Activated CD4-positive, alpha-beta T cell treated with anti-CD3 and anti-CD28 coated beads for 1 hour (primary cell): ENCODE data around the gene LGALS4.
"Not testable (repeated sequence)": the region's sequence is repeated elsewhere in the genome, so short reads cannot be mapped to it uniquely, and the experiment has no call there.

Experiments
- DNase-seq: peaks from one replicate; pipeline ENCODE4 v3.0.0-alpha.2; 2020

LGALS4 gene

DNA sequence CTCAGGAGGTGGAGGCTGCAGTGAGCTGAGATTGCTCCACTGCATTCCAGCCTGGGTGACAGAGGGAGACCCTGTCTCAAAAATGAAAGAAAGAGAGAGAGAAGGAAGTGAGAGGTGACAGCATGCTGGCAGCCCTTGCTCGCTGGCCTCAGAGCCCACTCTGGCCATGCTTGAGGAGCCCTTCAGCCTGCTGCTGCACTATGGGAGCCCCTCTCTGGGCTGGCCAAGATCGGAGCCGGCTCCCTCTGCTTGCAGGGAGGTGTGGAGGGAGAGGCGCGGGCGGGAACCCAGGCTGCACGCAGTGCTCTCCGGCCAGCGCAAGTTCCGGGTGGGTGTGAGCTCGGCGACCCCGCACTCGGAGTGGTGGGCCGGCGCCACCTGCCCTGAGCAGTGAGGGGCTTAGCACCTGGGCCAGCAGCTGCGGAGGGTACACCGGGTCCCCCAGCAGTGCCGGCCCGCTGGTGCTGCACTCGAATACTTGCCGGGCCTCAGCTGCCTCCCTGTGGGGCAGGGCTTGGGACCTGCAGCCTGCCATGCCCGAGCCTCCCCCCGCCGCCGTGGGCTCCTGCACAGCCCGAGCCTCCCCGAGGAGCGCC is 8.6 kb upstream of the LGALS4 start:
- not testable (repeated sequence) for DNase-seq

DNA sequence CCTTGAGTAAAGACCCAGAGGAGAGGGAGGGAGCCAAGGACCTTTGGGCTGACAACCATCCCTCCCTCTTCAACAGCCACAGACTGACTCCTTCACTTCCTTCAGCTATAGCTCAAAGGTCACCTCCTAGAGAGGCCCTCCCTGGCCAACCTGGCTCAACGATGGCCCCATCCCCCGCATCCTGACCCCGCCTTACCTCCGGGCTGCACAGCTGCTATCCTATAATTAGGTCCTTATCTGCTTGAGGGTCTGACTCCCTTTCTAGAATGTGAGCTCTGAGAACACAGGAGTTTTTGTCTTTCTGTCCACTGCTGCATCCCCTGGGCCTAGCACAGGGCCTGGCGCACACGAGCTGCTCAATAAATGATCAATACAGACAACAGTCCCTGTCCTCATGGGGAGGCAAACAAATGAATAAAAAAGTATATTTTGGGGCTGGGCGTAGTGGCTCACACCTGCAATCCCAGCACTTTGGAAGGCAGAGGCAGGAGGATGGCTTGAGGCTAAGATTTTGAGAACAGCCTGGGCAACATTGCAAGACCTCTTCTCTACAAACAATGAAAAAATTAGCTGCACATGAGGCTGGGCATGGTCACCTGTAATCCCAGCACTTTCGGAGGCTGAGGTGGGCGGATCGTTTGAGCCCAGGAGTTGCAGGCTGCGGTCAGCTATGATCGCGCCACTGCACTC is 6.6 kb upstream of the LGALS4 start:
- no peak for DNase-seq

DNA sequence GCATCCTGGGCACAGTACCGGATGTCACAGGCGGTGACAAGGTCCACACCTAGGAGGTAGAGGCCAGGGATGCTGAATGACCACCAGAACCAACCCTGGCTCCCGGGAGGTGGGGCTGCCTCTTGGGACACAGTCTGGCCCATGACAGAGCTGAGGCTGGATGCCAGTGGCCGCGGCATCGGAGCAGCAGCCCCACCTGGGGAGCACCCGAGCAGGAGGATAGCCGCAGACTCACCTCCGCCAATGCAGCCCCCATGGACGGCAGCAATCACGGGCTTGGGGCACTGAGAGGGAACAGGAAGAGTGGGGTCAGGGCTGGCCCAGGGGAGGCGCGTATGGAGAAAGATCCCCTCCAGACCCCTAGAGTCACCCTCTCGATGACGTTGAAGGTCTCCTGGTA is 4.3 kb upstream of the LGALS4 start:
- no peak for DNase-seq

DNA sequence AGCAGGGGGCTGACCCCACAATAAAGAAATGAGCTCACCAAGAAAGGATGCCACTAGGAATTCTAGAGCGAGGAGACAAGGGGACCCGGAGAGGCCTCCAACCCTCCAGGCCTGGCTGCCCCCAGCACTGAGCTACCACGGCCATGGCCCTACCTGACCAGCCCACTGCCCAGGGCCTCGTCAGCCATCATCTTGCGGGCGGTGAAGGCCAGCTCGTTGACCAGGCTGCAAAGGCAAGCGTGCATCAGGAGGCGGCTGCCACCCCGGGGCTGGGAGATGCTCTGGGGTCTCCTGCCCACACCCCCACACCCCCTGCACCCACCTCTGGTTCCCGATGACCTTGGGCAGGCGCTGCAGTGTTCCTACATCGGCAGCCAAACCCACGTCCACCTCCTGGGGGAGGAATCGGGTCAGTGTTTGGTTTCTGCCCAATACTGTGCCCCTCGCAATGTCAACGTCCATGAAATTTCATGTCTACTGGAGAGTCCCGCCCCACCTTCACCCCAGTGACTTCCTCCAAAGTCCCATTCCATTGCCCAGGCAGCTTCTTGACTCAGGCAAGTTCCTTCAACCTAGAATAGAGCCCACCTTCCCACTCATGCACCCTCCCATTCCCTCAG is 3.5 kb upstream of the LGALS4 start:
- DNase-seq: no peak

DNA sequence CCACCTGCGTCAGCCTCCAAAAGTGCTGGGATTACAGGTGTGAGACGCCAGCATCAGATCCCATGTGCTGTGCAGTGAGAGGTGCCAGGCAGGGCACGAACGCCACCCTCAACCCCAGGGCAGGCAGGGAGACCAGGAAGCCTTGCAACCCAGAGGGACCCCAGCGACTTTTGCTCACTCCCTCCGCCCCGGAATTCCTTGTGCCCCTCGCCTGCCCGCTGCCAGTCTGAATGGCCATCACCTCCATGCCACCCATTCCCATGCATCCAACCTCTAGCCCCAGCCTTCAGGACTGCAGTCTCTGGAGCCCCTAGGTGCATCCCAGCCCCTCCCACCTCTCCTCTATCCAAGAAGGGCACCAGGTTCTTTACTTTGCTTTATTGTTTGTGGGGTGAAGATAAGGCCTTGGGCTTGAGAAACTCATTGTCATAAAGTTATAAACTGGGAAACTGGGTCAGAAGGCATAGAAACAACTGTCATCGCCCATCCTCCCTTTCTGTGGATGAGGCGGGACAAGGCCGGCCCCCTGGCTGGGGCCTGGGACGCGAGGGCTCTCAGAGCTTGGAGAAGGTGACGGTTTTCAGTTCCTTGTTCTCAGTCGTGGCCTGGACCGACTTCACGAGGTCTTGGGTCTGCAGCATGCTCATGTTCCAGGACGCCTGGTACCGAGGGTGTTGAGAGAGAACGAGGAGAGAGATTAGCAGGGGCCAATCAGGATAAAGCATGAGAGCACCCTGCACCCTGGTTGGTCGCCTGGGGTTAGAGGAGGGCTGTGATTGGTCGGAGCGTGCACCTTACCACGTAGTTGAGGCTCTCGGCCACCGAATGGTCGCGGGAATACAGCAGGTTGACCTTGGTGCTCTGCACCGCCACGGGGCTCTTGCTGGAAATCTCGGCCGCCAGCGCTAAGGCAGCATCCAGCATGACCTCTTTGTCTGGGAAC is 2.6 kb upstream of the LGALS4 start:
- no peak for DNase-seq

DNA sequence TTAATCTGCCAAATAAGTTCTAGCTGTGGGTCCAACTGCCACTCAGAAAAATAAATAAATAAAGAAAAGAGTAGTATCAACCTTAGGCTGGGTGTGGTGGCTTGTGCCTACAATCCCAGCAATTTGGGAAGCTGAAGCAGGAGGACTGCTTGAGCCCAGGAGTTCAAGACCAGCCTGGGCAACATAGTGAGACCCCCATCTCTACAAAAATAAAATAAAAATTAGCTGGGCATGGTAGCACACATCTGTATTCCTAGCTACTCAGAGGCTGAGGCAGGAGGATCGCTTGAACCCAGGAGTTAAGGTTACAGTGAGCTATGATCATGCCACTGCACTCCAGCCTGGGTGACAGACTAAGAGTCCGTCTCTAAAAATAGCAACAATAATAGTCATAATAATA is 1.2 kb upstream of the LGALS4 start:
- not testable (repeated sequence) for DNase-seq

DNA sequence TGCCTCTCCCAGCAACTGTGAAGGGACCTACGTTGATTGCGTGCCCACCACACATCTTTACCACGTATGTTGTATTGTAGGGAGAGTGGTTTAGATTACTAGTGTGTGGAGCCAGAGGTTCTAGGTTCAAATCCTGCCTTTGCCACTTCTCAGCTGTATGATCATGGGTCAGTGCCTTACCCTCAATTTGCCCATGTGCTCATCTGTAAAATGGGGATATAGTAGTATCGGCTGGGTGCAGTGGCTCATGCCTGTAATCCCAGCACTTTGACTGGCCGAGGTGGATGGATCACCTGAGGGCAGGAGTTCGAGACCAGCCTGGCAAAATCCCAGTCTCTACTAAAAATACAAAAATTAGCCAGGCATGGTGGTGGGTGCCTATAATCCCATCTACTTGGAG is 578 bp upstream of the LGALS4 start:
- DNase-seq: no peak

DNA sequence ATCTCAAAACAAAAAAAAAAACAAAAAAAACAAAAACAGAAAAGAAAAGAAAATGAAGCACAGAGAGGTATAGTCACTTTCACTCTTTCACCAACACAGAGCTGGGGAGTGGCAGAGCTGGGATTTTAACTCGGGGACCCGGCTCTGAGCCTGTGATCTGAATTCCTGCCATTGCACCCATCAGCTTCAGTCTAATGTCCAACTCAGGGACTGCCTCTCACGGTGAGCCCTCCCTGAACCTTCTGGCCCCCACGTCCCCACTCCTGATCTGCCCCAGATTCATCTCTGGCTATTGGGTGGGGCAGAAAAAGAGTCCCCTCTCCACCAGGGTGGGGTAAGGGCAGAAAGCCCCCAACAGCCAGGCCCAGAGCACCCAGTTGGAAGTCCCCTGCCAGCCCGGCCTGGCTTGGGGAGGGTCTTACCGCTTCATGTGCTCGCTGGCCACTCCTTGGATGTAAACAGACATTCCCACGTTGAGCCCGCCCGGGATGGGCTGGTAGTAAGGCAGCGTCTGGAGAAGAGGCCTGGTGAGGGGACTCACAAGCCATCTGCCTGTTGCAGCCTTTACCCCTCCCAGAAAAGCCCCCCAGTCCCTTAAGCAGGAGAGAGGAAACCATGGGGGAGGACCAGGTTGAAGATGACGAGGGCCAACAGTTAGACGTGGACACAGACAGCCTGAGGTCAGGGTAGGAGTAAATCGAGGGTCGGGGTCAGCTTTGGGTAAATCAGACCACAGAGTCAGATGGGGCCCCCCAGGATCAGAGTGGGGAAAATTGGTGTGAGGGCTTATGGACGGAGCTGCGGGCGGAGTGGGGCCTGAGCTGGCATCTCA is 520 bp downstream of the LGALS4 start:
- no peak for DNase-seq

DNA sequence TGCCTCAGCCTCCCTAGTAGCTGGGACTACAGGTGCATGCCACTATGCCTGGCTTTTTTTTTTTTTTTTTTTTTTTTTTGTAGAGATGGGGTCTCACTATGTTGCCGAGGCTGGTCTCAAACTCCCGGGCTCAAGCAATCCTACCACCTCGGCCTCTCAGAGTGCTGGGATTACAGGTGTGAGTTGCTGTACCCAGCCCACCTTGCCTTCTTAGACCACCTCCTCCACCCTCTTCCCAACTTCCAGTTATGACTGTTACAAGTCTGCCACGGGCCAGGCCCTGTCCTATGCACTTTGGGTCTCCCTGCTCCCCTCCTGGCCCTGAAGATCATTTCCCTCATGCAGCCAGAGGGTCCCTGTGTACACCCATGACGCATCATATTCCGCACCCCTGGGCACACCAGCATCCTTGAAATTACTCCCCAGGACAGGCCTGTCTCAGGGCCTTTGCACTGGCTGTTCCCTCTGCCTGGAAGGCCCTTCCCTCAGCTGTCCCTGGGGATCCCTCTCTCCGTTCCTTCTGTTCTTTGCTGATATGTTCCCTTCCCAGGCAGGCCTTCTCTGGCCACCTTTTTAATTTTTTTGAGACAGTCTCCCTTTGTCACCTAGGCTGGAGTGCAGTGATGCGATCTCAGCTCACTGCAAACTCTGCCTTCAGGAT is 3.0 kb downstream of the LGALS4 start:
- no peak for DNase-seq

DNA sequence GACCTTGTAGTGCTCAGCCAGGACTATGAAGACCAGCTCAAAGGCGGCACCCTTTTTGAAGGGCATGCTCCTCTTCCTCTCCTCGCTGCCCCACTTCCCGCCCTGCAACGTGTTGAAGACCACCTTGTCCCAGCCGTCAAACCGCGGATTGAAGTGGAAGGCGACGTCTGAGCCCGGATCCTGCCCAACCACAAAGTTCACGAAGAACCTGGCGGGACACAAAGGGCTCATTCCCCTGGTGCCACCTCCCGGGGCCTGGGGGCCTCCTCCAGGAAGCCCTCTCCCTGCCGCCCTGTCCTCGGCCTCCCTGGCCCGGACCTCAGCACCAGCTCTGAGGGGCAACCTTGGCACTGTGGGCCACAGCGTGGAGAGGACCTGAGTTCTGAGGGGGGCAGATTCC is 4.0 kb downstream of the LGALS4 start:
- DNase-seq: no peak

DNA sequence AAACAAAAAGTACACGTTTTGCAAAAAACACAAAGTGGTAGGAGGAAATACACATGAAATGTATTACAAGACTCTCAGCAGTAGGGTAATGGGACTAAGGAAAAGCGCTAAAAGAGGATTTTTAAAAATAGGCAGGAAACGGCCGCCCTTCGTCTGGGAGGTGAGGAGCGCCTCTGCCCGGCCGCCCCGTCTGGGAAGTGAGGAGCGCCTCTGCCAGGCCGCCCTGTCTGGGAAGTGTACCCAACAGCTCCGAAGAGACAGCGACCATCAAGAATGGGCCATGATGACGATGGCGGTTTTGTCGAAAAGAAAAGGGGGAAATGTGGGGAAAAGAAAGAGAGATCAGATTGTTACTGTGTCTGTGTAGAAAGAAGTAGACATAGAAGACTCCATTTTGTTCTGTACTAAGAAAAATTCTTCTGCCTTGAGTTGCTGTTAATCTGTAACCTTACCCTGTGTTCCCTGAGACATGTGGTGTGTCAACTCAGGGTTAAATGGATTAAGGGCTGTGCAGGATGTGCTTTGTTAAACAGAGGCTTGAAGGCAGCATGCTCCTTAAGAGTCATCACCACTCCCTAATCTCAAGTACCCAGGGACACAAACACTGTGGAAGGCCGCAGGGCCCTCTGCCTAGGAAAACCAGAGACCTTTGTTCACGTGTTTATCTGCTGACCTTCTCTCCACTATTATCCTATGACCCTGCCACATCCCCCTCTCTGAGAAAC is 5.2 kb downstream of the LGALS4 start:
- not testable (repeated sequence) for DNase-seq

DNA sequence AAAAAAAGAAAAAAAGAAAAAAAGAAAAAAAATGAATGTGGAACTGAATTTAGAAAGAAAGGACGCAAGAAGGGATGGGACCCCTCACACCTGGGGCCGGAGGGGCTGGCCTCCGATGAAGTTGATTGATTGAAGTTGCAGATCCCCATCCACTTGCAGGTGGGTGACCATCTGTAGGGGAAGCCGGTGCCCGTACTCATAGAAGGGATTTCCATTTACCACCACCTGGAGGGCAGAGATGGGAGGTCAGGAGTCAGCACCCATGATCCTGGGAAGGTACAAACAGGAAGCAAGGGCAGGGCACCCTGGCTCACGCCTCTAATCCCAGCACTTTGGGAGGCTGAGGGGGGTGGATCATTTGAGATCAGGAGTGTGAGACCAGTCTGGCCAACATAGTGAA is 6.4 kb downstream of the LGALS4 start:
- no peak for DNase-seq

DNA sequence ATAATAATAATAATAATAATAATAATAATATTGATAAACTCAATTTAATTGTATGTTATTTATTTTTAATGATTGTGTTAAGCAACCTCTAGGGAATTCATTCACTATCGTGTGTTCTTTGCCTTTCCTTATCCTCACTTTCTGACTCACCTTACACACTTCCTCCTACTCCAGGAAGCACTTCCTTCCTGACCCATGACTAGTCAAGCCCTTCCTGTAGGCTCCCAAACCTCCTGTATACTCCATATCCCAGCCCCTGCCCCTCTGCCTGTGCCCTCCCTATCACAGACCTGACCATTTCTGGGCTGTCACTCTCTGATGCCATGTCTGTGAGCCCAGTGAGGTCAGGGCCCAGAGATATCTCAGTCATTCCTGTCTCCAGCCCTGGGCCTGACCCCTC is 7.6 kb downstream of the LGALS4 start:
- DNase-seq: no peak

DNA sequence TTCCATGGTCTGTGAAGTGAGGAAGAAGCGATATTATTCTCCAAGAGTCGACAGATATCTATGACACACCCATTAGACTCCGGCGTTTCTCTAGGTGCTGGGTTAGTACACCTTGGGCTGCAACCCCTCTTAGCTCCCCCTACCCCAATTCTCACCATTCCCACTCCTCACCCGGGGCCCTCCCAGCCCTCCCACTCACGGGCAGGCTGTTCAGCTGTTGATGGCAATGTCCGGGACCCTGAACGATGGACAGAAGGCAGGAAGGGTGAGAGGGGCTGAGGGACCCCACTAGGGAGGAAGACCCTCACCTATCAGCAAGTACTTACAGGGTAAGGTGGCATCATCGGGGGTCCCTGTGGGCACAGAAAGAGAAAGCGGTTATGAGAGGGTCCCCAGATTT is 9.2 kb downstream of the LGALS4 start:
- DNase-seq: no peak

DNA sequence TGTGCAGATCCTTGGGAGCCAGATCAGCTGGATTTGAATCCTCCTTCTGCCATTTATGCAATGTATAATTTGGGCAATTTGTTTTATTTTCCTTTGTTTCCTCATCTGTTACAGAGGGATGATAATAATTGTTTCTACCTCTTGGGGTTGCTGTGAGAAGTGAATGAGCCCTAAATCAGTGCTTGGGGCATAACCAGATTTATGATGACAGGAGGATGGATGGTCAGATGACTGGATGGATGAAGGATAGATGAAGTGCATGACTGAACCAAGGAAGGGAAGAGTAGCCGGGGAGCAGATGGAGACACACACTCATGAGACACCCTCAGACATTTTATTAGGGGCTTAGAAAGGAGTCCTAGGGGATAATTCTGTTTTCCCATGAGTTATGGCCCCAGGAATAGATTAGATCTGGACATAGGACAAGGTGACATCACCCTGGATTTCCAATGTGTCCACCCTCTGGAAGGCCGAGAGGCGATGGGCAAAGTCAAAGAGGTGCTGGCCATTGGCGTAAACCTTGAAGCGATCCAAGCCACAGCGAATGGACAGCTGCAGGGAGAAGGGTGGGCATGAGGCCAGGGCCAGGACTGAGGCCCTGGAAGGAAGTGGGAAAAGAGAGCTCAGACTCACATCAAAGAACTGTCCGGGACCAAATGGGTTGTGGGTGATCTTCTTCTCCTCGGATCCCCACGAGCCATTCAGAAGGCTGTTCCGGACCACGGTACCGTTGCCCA is 11.2 kb downstream of the LGALS4 start:
- DNase-seq: no peak

DNA sequence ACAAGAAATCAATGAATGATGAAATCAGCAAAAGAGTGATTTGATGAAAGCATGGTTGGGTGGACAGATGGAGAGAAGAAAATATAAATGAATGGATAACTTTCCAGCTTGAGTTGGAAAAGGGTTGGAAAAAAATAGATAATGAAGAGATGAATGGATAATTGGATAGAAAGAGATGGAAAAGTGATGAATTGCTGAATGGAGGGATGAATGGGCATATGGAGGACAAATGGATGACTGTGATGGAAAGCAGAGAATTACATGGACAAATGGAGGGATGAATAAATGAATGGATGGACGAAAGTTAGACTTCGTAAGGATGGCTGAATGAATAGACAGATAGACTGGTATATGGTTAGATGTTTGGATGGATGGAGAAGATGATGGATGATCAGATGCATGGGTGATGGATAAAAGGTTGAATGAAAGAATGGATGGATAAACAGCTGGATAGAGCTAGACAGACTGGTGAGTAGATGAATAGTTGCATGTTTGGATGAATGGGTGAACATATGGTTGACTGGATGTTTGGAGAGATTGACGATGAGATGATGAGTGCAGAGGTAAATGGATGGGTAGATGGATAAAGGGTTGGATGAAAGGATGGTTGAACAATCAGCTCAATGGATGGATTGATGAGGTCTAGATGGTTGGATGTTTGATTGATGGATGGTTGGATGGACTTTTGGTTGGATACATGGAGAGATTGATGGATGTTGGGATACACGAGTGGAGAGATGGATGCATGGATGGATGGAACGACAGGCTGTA is 12.0 kb downstream of the LGALS4 start:
- no peak for DNase-seq

DNA sequence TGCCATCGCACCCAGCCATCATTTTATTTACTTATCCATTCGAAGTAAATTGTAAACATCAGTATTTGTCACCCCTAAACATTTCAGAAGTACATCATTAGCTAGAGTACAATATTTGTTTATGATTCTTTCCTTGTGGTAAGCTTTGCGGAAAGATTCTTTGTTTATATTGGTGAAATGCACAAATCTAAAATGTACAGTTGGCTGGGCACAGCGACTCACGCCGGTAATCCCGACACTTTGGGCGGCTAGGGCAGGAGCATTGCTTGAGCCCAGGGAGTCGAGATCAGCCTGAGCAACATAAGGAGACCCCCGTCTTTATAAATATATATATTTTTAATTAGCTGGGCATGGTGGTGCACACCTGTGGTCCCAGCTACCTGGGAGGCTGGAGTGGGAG is 13.6 kb downstream of the LGALS4 start:
- DNase-seq: no peak

DNA sequence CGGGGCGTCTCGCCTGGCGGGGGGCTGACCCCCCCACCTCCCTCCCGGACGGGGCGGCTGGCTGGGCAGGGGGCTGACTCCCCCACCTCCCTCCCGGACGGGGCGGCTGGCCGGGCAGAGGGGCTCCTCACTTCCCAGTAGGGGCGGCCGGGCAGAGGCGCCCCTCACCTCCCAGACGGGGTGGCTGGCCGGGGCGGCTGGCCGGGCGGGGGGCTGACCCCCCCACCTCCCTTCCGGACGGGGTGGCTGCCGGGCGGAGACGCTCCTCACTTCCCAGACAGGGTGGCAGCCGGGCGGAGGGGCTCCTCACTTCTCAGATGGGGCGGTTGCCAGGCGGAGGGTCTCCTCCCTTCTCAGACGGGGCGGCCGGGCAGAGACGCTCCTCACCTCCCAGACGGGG is 15.0 kb downstream of the LGALS4 start:
- not testable (repeated sequence) for DNase-seq

DNA sequence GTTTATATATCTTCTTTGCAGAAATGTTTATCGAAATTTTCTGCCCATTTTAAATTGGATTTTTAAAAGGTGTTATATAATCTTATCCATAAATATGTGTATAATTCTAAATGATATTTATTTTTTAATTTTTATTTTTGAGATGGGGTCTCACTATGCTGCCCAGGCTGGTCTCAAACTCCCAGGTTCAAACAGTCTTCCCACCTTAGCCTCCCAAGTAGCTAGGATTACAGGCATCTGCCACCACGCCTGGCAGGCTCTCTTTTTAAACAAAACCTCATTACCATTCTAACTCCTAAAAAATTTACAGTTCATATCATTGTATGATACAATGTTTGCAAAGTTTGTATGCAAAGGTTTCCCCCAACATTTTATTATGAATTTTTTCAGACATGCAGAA is 16.6 kb downstream of the LGALS4 start:
- no peak for DNase-seq

DNA sequence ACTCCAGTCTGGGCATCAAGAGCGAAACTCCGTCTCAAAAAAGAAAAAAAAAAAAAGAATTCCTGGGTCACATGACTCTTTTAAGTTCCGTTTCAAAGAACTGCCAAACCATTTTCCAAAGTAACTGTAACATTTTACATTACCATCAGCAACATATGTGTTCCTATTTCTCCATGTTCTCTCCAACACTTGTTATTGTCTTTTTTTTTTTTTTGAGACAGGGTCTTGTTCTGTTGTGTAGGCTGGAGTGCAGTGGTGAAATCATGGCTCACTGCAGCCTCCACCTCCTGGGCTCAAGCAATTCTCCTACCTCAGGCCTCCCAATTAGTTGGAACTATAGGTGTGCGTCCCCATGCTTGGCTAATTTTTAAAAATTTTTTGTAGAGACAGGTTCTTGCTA is 17.2 kb downstream of the LGALS4 start:
- no peak for DNase-seq
